GM18502 (cell line): ENCODE data around the gene VPS4B.

ENCODE experiments used
- ATAC-seq: cut with Tn5 transposase; IDR thresholded peaks from one replicate; pipeline ENCODE4 v1.9.1; 2021; ENCODE audit warnings: mild to moderate bottlenecking; ENCODE audit not compliant: unreplicated experiment, poor library complexity

The VPS4B gene

GRCh38 chr18:63433334-63433866 is 11.1 kb upstream of the VPS4B start:
- ATAC-seq = no peak

- no peak for ATAC-seq
Measured at GRCh38 chr18:63431180-63431579, 8.9 kb upstream of the VPS4B start.

GRCh38 chr18:63430526-63430925 is 8.2 kb upstream of the VPS4B start:
- no peak for ATAC-seq

- no peak for ATAC-seq
Measured at GRCh38 chr18:63427558-63427957, 5.3 kb upstream of the VPS4B start.

GRCh38 chr18:63422864-63423304 is 608 bp upstream of the VPS4B start:
- peak; percentile 45 for ATAC-seq

- no peak for ATAC-seq
Measured at GRCh38 chr18:63421514-63421913, 762 bp downstream of the VPS4B start.

GRCh38 chr18:63412953-63413352 is 9.3 kb downstream of the VPS4B start:
- ATAC-seq = no peak

- ATAC-seq = no peak
Measured at GRCh38 chr18:63410792-63411191, 11.5 kb downstream of the VPS4B start.

- no peak for ATAC-seq
Measured at GRCh38 chr18:63409301-63409700, 13.0 kb downstream of the VPS4B start.

GRCh38 chr18:63407734-63408133 is 14.5 kb downstream of the VPS4B start:
- no peak for ATAC-seq

- no peak for ATAC-seq
Measured at GRCh38 chr18:63405986-63406385, 16.3 kb downstream of the VPS4B start.

GRCh38 chr18:63402246-63403162 is 19.8 kb downstream of the VPS4B start:
- ATAC-seq = no peak

GRCh38 chr18:63399300-63399699 is 23.0 kb downstream of the VPS4B start:
- ATAC-seq = no peak

GRCh38 chr18:63397349-63397748 is 24.9 kb downstream of the VPS4B start:
- no peak for ATAC-seq

- ATAC-seq = no peak
Measured at GRCh38 chr18:63395503-63395902, 26.8 kb downstream of the VPS4B start.

- no peak for ATAC-seq
Measured at GRCh38 chr18:63394954-63395353, 27.3 kb downstream of the VPS4B start.

GRCh38 chr18:63387861-63388260 is 34.4 kb downstream of the VPS4B start:
- ATAC-seq = no peak

GRCh38 chr18:63382843-63383242 is 39.4 kb downstream of the VPS4B start:
- ATAC-seq = no peak

- ATAC-seq = no peak
Measured at GRCh38 chr18:63379639-63379962, 42.7 kb downstream of the VPS4B start.

GRCh38 chr18:63378919-63379638 is 43.2 kb downstream of the VPS4B start:
- peak; percentile 57 for ATAC-seq

- ATAC-seq = no peak
Measured at GRCh38 chr18:63377275-63377980, 44.8 kb downstream of the VPS4B start.
